OCI-M1 (cell line): ENCODE data around the gene AIP.
A peak's percentile ranks its signal among the peaks of the same experiment; 100 is the strongest.

Experiments used
- DNase-seq: peaks from one replicate; lab custom pipeline; 2025; lab: John Stamatoyannopoulos, UW

Gene AIP

GRCh38 chr11:67449116-67449844 is 33.5 kb upstream of the AIP start:
- DNase-seq: no peak

- no peak for DNase-seq
Measured at GRCh38 chr11:67450796-67451657, 31.8 kb upstream of the AIP start.

- DNase-seq: no peak
Measured at GRCh38 chr11:67451658-67451976, 31.2 kb upstream of the AIP start.

- no peak for DNase-seq
Measured at GRCh38 chr11:67452141-67452952, 30.5 kb upstream of the AIP start, which contains the start of gene GPR152. GPR152 (minus strand) TSS chr11:67452729; CDS start chr11:67452724, 5 bp downstream.

- no peak for DNase-seq
Measured at GRCh38 chr11:67453816-67454732, 28.8 kb upstream of the AIP start.

GRCh38 chr11:67455054-67455453 is 27.8 kb upstream of the AIP start, which contains the start of gene CABP4:
CABP4 (plus strand) TSS chr11:67455354; CDS start chr11:67455424, 70 bp downstream.
- DNase-seq: no peak

GRCh38 chr11:67456068-67456705 is 26.6 kb upstream of the AIP start:
- no peak for DNase-seq

- DNase-seq: no peak
Measured at GRCh38 chr11:67457453-67457852, 25.4 kb upstream of the AIP start.

- no peak for DNase-seq
Measured at GRCh38 chr11:67458266-67458665, 24.6 kb upstream of the AIP start.

GRCh38 chr11:67463186-67463585 is 19.6 kb upstream of the AIP start:
- DNase-seq: no peak

GRCh38 chr11:67463680-67464410 is 19.0 kb upstream of the AIP start:
- peak; percentile 7 for DNase-seq

GRCh38 chr11:67464411-67465188 is 18.2 kb upstream of the AIP start:
- peak; percentile 90 for DNase-seq

GRCh38 chr11:67465189-67465510 is 17.7 kb upstream of the AIP start:
- DNase-seq: peak; percentile 40

- peak; percentile 24 for DNase-seq
Measured at GRCh38 chr11:67465530-67465929, 17.3 kb upstream of the AIP start.

- DNase-seq: no peak
Measured at GRCh38 chr11:67466367-67466766, 16.5 kb upstream of the AIP start.

- no peak for DNase-seq
Measured at GRCh38 chr11:67466962-67467771, 15.7 kb upstream of the AIP start.

- DNase-seq: no peak
Measured at GRCh38 chr11:67468056-67468455, 14.8 kb upstream of the AIP start.

GRCh38 chr11:67468456-67468758 is 14.4 kb upstream of the AIP start:
- DNase-seq: no peak
